HepG2 (cell line): ENCODE results near the gene PRR15L. TPM values are rescaled to one million over a fixed set of nuclear protein-coding genes. Genes with fewer than 3 reads are reported as not detected.

ENCODE experiments used
- ASH2L ChIP-seq: fragments of 300-600, 200-600 bp; sonication (generic); IDR thresholded peaks from 2 replicates; pipeline ENCODE4 v1.7.0; 2017; ENCODE audit warnings: low read depth, mild to moderate bottlenecking, moderate library complexity, mixed read lengths, low read length; ENCODE audit not compliant: insufficient read length
- ELF4 ChIP-seq: sonication (generic); formaldehyde crosslinking; IDR thresholded peaks from 2 replicates; pipeline ENCODE4 v1.5.0; 2020; ENCODE audit warnings: missing genetic modification reagents, mild to moderate bottlenecking, moderate library complexity, borderline replicate concordance
- FOXK2 ChIP-seq: fragments of 450-650 bp; IDR thresholded peaks from 2 replicates; pipeline ENCODE4 v1.6.1; 2016
- FOXP1 ChIP-seq, 2 experiments: fragments of 450-650 bp in 1 of 2; IDR thresholded peaks; 2 replicates each; pipeline ENCODE4 v1.6.1; 2017 to 2018; ENCODE audit warnings: antibody characterized with exemption in 1 of 2
- KDM5A ChIP-seq: fragments of 200-600 bp; sonication (generic); IDR thresholded peaks from 2 replicates; pipeline ENCODE4 v1.7.0; 2018; ENCODE audit warnings: antibody characterized with exemption, mild to moderate bottlenecking, low read length, borderline replicate concordance
- NONO ChIP-seq, 2 experiments: fragments of 450-650 bp in 1 of 2; sonication (generic) in 1 of 2; formaldehyde crosslinking in 1 of 2; IDR thresholded peaks in 1 of 2; conservative IDR thresholded peaks in 1 of 2; 2 replicates each; pipeline versions ENCODE4 v1.6.1 to v1.8.0; 2017 to 2022; ENCODE audit warnings: mild to moderate bottlenecking in 1 of 2, missing genetic modification reagents in 1 of 2, moderate library complexity in 1 of 2
- PRPF4 ChIP-seq: fragments of 200-400 bp; formaldehyde crosslinking; IDR thresholded peaks from 2 replicates; pipeline ENCODE4 v1.6.1; 2016; ENCODE audit warnings: low read length, low read depth; ENCODE audit not compliant: poor library complexity, severe bottlenecking
- TBP ChIP-seq: sonication (generic); formaldehyde crosslinking; IDR thresholded peaks from 2 replicates; pipeline ENCODE4 v1.5.0; 2020; ENCODE audit warnings: missing genetic modification reagents
- ZC3H13 ChIP-seq: sonication (generic); formaldehyde crosslinking; IDR thresholded peaks from 2 replicates; pipeline ENCODE4 v1.8.1; 2023; ENCODE audit warnings: mild to moderate bottlenecking, missing genetic modification reagents, moderate library complexity
- ZMYM3 ChIP-seq: sonication (generic); formaldehyde crosslinking; IDR thresholded peaks from 2 replicates; pipeline ENCODE4 v1.5.1; 2020; ENCODE audit warnings: mild to moderate bottlenecking, missing genetic modification reagents
- ZNF530 ChIP-seq: sonication (generic); formaldehyde crosslinking; IDR thresholded peaks from 2 replicates; pipeline ENCODE4 v1.5.0; 2020; ENCODE audit warnings: low read depth, mild to moderate bottlenecking, missing genetic modification reagents
- ZNF556 ChIP-seq: sonication (generic); formaldehyde crosslinking; IDR thresholded peaks from 2 replicates; pipeline ENCODE4 v1.4.0; 2020; ENCODE audit warnings: mild to moderate bottlenecking, missing genetic modification reagents, borderline replicate concordance
- ZNF777 ChIP-seq: sonication (generic); formaldehyde crosslinking; IDR thresholded peaks from 2 replicates; pipeline ENCODE4 v1.4.0; 2020; ENCODE audit warnings: missing genetic modification reagents
- ZNF790 ChIP-seq: sonication (generic); formaldehyde crosslinking; IDR thresholded peaks from 2 replicates; pipeline ENCODE4 v1.8.0; 2022; ENCODE audit warnings: missing genetic modification reagents, mild to moderate bottlenecking, borderline replicate concordance
- ZSCAN30 ChIP-seq: sonication (generic); formaldehyde crosslinking; IDR thresholded peaks from 2 replicates; pipeline ENCODE4 v1.5.0; 2020; ENCODE audit warnings: mild to moderate bottlenecking, missing genetic modification reagents
- polyA plus RNA-seq, 8 experiments: library from polyadenylated mRNA; depleted of rRNA in 3 of 8; stranded (reverse) in 7 of 8; unstranded in 1 of 8; fragments of >200 nt; fragmentation: Illumina TruSeq in 4 of 8; extraction: Trizol in 4 of 8; gene quantifications; 2 replicates each; pipeline versions ENCODE4 v1.2.1 to v1.2.3, GENCODE V29; 2011 to 2016; ENCODE audit warnings: low read depth in 4 of 8, missing spikeins in 1 of 8, mixed read lengths in 1 of 8; ENCODE audit not compliant: insufficient read depth in 1 of 8
- total RNA-seq, 5 experiments: library from RNA; depleted of rRNA; stranded (reverse); fragments of >200 nt; fragmentation: Illumina TruSeq; extraction: Trizol; gene quantifications; 2 replicates each; pipeline ENCODE4 v1.2.3, GENCODE V29; 2016; ENCODE audit warnings: low read depth in 1 of 5
- TF ChIP-seq, protein P1 (sequence below): sonication (generic); formaldehyde crosslinking; IDR thresholded peaks from 2 replicates; pipeline ENCODE4 v1.4.0; 2020; ENCODE audit warnings: missing genetic modification reagents
- TF ChIP-seq, protein P2 (sequence below): sonication (generic); formaldehyde crosslinking; IDR thresholded peaks from 2 replicates; pipeline ENCODE4 v1.5.1; 2020; ENCODE audit warnings: missing genetic modification reagents, mild to moderate bottlenecking, borderline replicate concordance
- TF ChIP-seq, protein P3 (sequence below): IDR thresholded peaks from 2 replicates; pipeline ENCODE4 v1.6.1; 2016; ENCODE audit warnings: low read depth, borderline replicate concordance
- TF ChIP-seq, protein P4 (sequence below): IDR thresholded peaks from 2 replicates; pipeline ENCODE4 v1.4.0; 2020; ENCODE audit warnings: mild to moderate bottlenecking, missing genetic modification reagents

The PRR15L gene
- total and polyA plus RNA-seq, 2 of the 13 experiments (the other 11 are each of a cell fraction or from before 2014, with no cell fraction given): 0.44 to 2.0 TPM

DNA sequence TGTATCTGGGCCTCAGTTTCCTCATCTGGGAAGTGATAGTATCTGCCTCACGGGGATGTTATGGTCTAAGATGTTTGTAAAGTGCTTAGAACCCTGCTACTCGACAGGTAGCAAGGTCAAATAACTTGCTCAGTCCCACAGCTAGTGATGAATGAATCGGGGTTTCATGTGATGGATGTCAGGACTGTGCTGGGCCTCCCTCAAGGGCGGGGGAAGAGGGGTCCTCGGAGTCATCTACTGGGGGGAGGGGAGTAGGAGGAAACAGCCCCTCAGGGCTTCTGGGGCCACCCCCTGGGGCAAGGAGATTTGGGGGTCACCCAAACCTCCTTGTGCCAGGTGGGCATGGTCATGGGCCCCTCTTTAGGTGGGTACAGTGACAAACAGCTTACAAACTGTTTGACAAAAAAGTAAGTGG, 15.6 kb downstream of the PRR15L start (continued):
- TF ChIP-seq, protein P1, sequence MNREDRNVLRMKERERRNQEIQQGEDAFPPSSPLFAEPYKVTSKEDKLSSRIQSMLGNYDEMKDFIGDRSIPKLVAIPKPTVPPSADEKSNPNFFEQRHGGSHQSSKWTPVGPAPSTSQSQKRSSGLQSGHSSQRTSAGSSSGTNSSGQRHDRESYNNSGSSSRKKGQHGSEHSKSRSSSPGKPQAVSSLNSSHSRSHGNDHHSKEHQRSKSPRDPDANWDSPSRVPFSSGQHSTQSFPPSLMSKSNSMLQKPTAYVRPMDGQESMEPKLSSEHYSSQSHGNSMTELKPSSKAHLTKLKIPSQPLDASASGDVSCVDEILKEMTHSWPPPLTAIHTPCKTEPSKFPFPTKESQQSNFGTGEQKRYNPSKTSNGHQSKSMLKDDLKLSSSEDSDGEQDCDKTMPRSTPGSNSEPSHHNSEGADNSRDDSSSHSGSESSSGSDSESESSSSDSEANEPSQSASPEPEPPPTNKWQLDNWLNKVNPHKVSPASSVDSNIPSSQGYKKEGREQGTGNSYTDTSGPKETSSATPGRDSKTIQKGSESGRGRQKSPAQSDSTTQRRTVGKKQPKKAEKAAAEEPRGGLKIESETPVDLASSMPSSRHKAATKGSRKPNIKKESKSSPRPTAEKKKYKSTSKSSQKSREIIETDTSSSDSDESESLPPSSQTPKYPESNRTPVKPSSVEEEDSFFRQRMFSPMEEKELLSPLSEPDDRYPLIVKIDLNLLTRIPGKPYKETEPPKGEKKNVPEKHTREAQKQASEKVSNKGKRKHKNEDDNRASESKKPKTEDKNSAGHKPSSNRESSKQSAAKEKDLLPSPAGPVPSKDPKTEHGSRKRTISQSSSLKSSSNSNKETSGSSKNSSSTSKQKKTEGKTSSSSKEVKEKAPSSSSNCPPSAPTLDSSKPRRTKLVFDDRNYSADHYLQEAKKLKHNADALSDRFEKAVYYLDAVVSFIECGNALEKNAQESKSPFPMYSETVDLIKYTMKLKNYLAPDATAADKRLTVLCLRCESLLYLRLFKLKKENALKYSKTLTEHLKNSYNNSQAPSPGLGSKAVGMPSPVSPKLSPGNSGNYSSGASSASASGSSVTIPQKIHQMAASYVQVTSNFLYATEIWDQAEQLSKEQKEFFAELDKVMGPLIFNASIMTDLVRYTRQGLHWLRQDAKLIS (CRISPR knock-in tag): no peak
- TF ChIP-seq, protein P2, sequence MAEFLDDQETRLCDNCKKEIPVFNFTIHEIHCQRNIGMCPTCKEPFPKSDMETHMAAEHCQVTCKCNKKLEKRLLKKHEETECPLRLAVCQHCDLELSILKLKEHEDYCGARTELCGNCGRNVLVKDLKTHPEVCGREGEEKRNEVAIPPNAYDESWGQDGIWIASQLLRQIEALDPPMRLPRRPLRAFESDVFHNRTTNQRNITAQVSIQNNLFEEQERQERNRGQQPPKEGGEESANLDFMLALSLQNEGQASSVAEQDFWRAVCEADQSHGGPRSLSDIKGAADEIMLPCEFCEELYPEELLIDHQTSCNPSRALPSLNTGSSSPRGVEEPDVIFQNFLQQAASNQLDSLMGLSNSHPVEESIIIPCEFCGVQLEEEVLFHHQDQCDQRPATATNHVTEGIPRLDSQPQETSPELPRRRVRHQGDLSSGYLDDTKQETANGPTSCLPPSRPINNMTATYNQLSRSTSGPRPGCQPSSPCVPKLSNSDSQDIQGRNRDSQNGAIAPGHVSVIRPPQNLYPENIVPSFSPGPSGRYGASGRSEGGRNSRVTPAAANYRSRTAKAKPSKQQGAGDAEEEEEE: 0 out of 2 replicates have a peak, but pooled peaks have one; percentile 6
- no peak for TF ChIP-seq ZNF777
- no peak for TF ChIP-seq TBP (CRISPR knock-in tag)
- TF ChIP-seq ASH2L: no peak
- TF ChIP-seq ZNF556 (CRISPR knock-in tag): 0 out of 2 replicates have a peak, but pooled peaks have one; percentile 8
- TF ChIP-seq ZNF790 (CRISPR knock-in tag): 0 out of 2 replicates have a peak, but pooled peaks have one; percentile 10
- peak; percentile 28 for TF ChIP-seq PRPF4
- TF ChIP-seq, protein P3, sequence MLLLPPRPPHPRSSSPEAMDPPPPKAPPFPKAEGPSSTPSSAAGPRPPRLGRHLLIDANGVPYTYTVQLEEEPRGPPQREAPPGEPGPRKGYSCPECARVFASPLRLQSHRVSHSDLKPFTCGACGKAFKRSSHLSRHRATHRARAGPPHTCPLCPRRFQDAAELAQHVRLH: no peak
- no peak for TF ChIP-seq ZNF530
- no peak for TF ChIP-seq ZSCAN30 (CRISPR knock-in tag)
- TF ChIP-seq ZMYM3 (CRISPR knock-in tag): no peak; the same call in 1 of the 2 replicates
- no peak for TF ChIP-seq NONO (IDR thresholded peaks at IDR 0.05)
- no peak; the same call in 1 of the 2 replicates for TF ChIP-seq NONO (CRISPR knock-in tag; conservative IDR thresholded peaks at IDR 0.05)
- TF ChIP-seq FOXK2: no peak
- peak; percentile 48; the same call in 1 of the 2 replicates for TF ChIP-seq KDM5A
- no peak for TF ChIP-seq ELF4 (CRISPR knock-in tag)
- TF ChIP-seq, protein P4, sequence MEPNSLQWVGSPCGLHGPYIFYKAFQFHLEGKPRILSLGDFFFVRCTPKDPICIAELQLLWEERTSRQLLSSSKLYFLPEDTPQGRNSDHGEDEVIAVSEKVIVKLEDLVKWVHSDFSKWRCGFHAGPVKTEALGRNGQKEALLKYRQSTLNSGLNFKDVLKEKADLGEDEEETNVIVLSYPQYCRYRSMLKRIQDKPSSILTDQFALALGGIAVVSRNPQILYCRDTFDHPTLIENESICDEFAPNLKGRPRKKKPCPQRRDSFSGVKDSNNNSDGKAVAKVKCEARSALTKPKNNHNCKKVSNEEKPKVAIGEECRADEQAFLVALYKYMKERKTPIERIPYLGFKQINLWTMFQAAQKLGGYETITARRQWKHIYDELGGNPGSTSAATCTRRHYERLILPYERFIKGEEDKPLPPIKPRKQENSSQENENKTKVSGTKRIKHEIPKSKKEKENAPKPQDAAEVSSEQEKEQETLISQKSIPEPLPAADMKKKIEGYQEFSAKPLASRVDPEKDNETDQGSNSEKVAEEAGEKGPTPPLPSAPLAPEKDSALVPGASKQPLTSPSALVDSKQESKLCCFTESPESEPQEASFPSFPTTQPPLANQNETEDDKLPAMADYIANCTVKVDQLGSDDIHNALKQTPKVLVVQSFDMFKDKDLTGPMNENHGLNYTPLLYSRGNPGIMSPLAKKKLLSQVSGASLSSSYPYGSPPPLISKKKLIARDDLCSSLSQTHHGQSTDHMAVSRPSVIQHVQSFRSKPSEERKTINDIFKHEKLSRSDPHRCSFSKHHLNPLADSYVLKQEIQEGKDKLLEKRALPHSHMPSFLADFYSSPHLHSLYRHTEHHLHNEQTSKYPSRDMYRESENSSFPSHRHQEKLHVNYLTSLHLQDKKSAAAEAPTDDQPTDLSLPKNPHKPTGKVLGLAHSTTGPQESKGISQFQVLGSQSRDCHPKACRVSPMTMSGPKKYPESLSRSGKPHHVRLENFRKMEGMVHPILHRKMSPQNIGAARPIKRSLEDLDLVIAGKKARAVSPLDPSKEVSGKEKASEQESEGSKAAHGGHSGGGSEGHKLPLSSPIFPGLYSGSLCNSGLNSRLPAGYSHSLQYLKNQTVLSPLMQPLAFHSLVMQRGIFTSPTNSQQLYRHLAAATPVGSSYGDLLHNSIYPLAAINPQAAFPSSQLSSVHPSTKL (CRISPR knock-in tag): no peak
- no peak for TF ChIP-seq FOXP1 (IDR thresholded peaks at IDR 0.05)
- TF ChIP-seq FOXP1 (CRISPR knock-in tag; IDR thresholded peaks at IDR 0.05): no peak
- TF ChIP-seq ZC3H13: 0 out of 2 replicates have a peak, but pooled peaks have one; percentile 8
- TF ChIP-seq, all 625 proteins: peak for 16
